NCI-H2029 (cell line): Measurements from ENCODE around the gene MSL3B.

Source experiments
- DNase-seq: peaks from one replicate; lab custom pipeline; 2025; lab: John Stamatoyannopoulos, UW

MSL3B gene

DNA sequence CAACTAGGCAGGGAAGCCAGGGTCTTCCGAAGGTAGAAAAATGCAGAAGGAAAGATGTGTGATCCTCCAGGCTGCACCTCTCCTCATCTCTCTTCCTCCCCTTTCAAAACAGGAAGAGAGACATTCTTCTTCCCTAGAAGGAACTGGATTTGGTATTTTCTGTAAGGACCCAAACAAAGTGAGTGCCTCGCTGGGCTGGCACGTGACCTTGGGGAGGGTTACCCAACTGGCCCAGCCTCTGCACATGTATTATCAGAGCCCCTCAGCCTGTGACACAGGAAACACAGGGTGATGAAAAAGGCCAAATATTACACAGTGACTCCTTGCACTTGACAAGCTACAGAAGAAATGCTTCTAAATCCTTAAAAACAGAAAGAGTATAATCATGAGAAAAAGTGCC, 16.1 kb downstream of the MSL3B start:
- no peak for DNase-seq

DNA sequence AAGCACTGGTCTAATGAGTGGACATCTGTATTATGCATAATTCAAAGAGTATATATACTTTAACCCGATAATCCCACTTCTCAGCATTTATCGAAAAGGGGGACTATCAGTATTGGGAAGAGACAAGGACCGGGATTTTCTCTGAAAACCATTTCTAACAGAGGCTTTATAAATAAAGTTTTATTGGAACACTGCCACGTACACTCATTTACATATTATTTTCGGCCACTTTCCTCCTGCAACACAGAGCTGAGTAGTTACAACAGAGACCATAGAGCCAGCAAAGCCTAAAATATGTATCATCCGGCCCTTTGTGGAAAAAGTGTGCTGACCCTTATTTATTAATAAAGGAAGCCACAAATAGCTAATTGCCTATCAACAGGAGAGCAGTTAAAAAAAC, 17.0 kb downstream of the MSL3B start:
- DNase-seq = no peak

DNA sequence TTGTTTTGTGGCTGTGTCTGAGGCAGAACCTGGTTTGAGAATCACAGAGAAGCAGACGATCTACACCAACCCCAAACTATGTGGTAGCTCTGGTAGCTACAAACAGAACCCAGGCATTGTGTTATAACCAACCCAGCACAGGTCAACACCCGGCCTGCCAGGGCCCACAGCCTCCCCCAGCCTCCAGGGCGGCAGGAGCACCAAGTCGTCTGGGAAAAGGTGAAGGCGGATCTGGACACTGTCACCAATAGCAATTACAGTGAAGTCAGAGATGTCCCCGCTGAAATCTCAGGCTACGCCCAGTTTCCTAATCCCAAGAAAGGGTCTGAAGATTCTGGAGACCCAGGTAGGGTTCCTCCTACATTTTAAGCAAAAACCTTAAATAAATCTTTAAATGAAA, 17.4 kb downstream of the MSL3B start:
- DNase-seq = no peak

DNA sequence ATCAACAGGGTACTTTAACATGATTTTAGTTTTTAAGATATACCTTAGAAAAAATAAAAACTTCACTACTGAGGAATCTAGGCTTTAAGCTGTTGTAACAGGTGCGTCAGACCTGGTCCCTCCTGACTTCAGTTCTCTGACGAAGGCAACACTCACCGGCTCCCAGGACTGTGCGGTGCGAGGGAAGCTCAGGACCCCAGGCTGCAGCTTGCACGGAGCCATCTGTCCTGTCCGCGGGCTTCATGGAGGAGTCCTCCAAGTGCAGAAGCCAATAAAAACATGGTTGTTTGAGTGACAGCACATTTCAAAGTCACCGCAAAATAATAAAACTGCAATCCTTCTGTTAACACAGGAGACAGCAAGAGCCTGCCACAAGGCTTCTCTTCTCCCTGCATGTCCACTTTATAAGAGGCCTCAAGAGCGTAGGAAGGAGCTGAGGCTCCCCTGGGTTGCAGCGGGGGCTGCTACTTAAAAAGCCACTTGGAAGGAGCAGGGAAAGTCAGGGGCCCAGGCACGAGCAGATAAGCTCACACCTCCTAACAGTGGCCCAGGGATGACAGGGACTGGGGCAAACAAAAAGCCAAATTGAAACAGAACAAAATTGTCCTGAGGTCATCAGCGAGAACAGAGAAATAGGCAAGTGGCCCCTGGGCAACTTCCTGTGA, 18.4 kb downstream of the MSL3B start:
- DNase-seq = no peak

DNA sequence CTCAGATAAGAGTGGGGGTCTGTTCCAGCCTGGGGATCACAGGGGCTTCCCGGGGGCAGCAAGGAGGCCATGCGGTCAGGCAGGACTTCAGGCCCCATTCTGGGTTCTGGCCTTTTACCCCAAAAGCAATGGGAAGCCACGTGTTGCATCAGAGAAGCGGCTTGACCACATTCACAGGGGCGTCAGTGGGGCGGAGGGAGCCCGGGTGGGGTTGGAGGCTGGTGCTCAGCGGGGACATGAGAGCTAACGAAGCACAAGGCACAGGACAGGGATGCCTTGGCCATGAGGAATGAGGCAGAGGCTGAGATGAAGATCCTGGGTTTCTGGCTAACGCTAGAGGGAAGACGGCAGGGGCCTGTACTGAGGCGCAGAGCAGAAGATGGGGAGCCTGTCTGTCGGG, 19.9 kb downstream of the MSL3B start:
- DNase-seq = no peak

GRCh38 chr2:233847248-233847898, 20.8 kb downstream of the MSL3B start:
- DNase-seq = no peak

- DNase-seq = no peak
Measured at GRCh38 chr2:233846387-233847247, 21.6 kb downstream of the MSL3B start.

- no peak for DNase-seq
Measured at GRCh38 chr2:233845301-233846060, 22.7 kb downstream of the MSL3B start.

DNA sequence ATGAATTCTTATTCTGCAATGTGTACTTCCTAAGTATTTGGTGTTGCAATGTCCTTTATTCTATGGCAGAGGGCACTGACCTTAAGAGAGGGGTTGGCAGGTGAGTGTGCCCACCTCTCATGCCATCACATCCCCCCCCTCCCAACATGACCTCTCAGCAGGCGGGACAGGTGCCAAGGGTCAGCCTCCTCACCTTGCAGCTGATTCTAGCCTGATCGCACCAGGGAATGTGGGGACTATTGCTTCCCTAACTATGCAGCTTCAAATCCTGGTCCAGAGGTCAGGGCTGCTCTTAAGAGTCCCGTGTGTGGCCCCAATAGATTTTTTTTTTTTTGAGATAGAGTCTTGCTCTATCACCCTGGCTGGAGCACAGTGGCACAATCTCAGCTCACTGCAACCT, 23.4 kb downstream of the MSL3B start:
- DNase-seq = no peak

DNA sequence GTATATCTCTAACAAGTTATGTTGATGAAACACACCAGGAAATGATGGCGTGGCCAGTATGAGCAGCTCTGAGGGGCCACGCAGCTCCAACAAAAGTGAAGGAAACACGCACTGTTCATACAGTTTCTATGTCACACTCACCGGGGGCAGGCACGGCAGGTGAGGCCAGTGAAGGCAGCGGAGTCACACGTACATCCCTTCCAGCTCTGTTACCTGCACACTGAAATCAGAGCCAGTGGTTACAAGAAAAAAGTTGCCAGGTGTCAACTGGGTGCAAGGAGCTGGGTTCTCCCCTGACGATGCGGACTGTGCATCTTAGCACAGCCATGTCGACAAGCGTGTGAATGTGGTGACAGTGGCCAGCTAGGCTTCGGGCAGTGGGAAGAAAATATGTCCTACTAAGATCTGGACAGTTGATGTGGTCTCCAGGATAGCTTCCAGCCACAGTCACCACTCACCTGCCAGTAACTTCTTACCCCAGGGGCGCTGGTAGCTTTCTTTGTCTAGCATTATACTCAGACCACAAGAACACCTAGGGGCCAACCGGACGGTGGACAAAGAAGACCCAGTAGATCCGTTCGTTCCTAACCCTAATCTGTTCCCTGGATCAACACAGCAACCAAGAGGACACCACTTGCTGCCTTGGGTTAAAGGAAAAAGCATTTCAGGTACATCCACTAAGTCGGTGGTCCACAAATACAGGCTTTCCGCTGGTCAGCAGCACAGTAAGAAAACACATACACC, 23.9 kb downstream of the MSL3B start:
- no peak for DNase-seq

- DNase-seq = no peak
Measured at GRCh38 chr2:233841183-233841582, 27.0 kb downstream of the MSL3B start.

GRCh38 chr2:233840520-233840919, 27.7 kb downstream of the MSL3B start:
- no peak for DNase-seq

GRCh38 chr2:233839447-233839820, 28.8 kb downstream of the MSL3B start:
- no peak for DNase-seq

DNA sequence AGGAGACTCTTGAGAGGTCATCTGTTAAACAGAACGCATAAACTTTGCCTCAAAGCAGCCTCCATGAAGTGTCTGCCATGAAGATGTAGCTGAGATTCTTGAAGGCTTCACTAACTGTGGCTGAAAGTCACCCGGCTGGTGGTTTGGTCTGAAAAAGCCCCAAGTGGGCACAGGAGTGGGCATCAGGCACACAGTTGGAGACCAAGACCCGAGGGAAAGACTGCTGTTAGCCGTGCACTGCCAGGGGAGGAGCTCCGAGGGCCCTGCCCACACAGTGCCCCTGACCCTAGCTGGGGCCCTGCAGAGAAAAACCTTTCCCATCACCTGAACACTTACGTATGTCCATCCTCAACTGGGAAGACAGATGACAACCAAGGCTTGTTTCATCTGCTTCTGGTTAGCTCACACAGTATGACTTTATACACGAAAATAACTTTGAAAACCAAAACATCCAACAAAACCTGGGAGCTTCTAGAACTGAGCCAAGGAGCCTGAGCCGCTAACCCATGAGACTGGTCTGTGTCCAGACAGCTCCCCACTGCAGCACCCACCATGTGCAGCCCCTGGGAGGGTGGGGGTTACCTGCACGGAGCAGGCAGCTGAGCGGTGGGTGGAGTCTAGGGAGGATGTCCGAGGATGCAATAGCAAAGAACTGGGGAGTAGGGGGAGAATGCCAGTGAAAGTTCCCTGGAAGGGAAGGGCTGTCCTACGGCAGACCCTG, 29.3 kb downstream of the MSL3B start:
- DNase-seq = no peak

- no peak for DNase-seq
Measured at GRCh38 chr2:233838251-233838650, 29.9 kb downstream of the MSL3B start.

DNA sequence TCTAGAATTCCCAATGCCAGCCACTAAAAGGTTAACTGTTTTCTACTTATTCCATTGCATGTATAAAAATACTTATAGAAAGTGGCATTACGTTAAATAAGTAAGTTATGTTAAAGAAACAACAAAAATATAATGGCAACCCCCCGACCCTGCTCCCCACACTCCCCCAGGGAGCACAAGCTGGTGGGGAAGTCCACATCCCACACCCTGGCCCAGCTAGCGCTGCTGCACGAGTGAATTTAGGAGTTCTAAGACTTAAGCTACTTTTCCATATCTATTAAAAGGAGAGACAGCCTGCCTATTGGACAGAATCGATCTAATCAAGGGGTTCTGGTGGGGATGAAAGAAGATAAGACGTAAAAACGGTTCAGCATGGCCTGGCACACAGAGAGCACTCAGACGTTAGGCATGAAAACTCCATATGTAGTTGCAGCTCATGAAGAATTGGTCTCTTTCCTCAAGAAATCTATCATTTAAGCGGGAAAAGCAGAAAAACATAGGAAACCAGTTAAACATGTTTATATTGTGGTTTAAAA, 30.4 kb downstream of the MSL3B start:
- no peak for DNase-seq

DNA sequence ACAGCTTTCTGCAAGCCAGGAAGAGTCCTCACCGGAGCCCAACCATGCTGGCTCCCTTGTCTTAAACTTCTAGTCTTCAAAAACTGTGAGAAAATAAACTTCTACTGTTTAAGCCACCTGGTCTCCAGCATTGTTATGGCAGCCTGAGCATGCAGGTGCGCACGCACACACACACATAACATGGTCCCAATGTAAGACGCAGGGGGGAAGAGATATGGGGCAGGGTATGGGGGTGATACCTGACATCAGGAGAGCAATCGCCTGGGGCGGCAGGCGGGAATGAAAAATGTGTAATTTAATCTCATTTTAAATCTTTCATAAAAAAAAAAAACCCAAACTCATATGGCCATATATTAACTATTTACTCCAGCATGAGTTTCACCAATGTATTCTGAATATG, 31.8 kb downstream of the MSL3B start:
- no peak for DNase-seq

- DNase-seq = no peak
Measured at GRCh38 chr2:233835230-233836186, 32.7 kb downstream of the MSL3B start.

DNA sequence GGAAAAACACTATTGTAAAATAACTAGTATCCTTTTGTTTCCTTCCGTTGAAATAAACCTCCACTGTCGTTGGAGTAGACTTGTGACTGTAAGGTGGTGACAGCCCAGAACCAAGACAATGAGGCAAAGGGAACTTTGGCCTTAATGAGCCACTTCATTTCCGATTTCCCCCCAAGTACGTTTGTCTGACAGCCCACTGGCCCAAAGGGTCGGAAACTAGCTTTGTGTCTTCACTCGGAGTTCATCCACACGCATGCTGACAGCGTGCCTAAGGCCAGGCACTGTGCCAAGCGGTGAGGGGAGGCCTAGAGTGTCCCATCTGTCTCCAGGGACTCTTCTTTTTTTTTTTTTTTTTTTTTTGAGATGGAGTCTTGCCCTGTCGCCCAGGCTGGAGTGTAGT, 34.8 kb downstream of the MSL3B start:
- no peak for DNase-seq
